ENCODE measurements around the gene MAN1A1.

DNA sequence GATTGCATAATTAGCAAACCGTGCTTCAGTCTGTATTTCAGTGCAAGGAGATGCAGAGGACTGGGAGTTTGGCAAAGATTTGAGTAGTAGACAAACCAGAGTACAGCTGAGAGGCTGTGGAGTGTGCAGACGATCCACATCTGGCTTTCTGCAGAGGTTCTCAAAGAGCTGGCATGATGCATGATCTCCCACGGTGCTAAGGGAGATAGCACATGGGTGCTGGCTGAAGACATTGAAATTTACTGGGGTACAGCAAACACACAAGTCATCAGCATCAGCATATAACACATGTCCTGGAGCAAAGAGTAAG lies 192.1 kb downstream of the MAN1A1 start:
- TF ChIP-seq, protein P1, sequence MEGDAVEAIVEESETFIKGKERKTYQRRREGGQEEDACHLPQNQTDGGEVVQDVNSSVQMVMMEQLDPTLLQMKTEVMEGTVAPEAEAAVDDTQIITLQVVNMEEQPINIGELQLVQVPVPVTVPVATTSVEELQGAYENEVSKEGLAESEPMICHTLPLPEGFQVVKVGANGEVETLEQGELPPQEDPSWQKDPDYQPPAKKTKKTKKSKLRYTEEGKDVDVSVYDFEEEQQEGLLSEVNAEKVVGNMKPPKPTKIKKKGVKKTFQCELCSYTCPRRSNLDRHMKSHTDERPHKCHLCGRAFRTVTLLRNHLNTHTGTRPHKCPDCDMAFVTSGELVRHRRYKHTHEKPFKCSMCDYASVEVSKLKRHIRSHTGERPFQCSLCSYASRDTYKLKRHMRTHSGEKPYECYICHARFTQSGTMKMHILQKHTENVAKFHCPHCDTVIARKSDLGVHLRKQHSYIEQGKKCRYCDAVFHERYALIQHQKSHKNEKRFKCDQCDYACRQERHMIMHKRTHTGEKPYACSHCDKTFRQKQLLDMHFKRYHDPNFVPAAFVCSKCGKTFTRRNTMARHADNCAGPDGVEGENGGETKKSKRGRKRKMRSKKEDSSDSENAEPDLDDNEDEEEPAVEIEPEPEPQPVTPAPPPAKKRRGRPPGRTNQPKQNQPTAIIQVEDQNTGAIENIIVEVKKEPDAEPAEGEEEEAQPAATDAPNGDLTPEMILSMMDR (IDR thresholded peaks at IDR 0.05; ENCODE audit: insufficient read depth, low read length), result no peak
- TF ChIP-seq, protein P2, sequence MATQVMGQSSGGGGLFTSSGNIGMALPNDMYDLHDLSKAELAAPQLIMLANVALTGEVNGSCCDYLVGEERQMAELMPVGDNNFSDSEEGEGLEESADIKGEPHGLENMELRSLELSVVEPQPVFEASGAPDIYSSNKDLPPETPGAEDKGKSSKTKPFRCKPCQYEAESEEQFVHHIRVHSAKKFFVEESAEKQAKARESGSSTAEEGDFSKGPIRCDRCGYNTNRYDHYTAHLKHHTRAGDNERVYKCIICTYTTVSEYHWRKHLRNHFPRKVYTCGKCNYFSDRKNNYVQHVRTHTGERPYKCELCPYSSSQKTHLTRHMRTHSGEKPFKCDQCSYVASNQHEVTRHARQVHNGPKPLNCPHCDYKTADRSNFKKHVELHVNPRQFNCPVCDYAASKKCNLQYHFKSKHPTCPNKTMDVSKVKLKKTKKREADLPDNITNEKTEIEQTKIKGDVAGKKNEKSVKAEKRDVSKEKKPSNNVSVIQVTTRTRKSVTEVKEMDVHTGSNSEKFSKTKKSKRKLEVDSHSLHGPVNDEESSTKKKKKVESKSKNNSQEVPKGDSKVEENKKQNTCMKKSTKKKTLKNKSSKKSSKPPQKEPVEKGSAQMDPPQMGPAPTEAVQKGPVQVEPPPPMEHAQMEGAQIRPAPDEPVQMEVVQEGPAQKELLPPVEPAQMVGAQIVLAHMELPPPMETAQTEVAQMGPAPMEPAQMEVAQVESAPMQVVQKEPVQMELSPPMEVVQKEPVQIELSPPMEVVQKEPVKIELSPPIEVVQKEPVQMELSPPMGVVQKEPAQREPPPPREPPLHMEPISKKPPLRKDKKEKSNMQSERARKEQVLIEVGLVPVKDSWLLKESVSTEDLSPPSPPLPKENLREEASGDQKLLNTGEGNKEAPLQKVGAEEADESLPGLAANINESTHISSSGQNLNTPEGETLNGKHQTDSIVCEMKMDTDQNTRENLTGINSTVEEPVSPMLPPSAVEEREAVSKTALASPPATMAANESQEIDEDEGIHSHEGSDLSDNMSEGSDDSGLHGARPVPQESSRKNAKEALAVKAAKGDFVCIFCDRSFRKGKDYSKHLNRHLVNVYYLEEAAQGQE (IDR thresholded peaks at IDR 0.05; ENCODE audit: insufficient replicate concordance, low read depth), result no peak
- TF ChIP-seq POLR2AphosphoS5 (IDR thresholded peaks at IDR 0.05; ENCODE audit: low read depth), result no peak
- TF ChIP-seq SPI1 (IDR thresholded peaks at IDR 0.05; ENCODE audit: borderline replicate concordance, low read depth), result no peak

All from HL-60 (cell line).